H1 (cell line): ENCODE results near the gene DYNLT1. TPM values are rescaled to one million over a fixed set of nuclear protein-coding genes. Genes with fewer than 3 reads are reported as not detected.

Experiments
- CTCF ChIA-PET: fragments of 300-600 bp; sonication (Branson Sonifier 250); formaldehyde crosslinking; loops from one replicate; lab custom pipeline; 2021; ENCODE audit not compliant: partially characterized antibody; lab: Charles Lee
- POLR2A ChIA-PET: fragments of 300-600 bp; sonication (Branson Sonifier 250); formaldehyde crosslinking; loops from one replicate; lab custom pipeline; 2021; ENCODE audit warnings: inconsistent platforms; ENCODE audit not compliant: partially characterized antibody; lab: Charles Lee
- DNase-seq, 2 experiments: peaks; one replicate each; pipeline versions ENCODE4 v3.0.0 to v3.0.0-alpha.2; 2010 to 2022; ENCODE audit warnings: low spot score in 2 of 2, low read depth in 1 of 2, mixed read lengths in 1 of 2
- FAIRE-seq: peaks from 2 replicates; lab custom pipeline; 2011; peaks lifted over from hg19 to GRCh38; lab: Jason Lieb, UNC
- H2AFZ ChIP-seq: 2 replicates; pipeline ENCODE4 v1.8.1; 2012; ENCODE audit warnings: low read length, inconsistent platforms
- H2AK5ac ChIP-seq: 2 replicates; pipeline ENCODE4 v1.6.1; 2013; ENCODE audit warnings: low read depth, low read length
- H2BK120ac ChIP-seq: replicated peaks from 2 replicates; pipeline ENCODE3; 2013; ENCODE audit warnings: low read depth, low read length, inconsistent platforms
- H2BK12ac ChIP-seq: 2 replicates; pipeline ENCODE4 v1.6.1; 2013; ENCODE audit warnings: low read depth, low read length
- H2BK15ac ChIP-seq: 2 replicates; pipeline ENCODE4 v1.6.1; 2013; ENCODE audit warnings: low read length
- H2BK20ac ChIP-seq: 2 replicates; pipeline ENCODE4 v1.6.1; 2013; ENCODE audit warnings: low read length
- H2BK5ac ChIP-seq: 2 replicates; pipeline ENCODE4 v1.6.1; 2013; ENCODE audit warnings: low read depth, low read length
- H3K14ac ChIP-seq: 2 replicates; pipeline ENCODE4 v1.6.1; 2013; ENCODE audit warnings: inconsistent platforms; ENCODE audit not compliant: insufficient read length
- H3K18ac ChIP-seq: 2 replicates; pipeline ENCODE4 v1.6.1; 2013; ENCODE audit warnings: low read length; ENCODE audit errors: extremely low read depth
- H3K23ac ChIP-seq: 2 replicates; pipeline ENCODE4 v1.6.1; 2013; ENCODE audit warnings: inconsistent platforms; ENCODE audit not compliant: insufficient read length
- H3K23me2 ChIP-seq: 2 replicates; pipeline ENCODE4 v1.6.1; 2013; ENCODE audit warnings: low read depth, low read length
- H3K27ac ChIP-seq: 2 replicates; pipeline ENCODE4 v1.6.1; 2011; ENCODE audit warnings: low read depth, low read length, inconsistent platforms
- H3K27me3 ChIP-seq, 4 experiments: replicated peaks in 1 of 4; 1 replicate in 1 of 4; 2 replicates in 3 of 4; pipeline versions ENCODE4 v1.6.1 to v1.8.1; 2011 to 2013; ENCODE audit warnings: low read length in 3 of 4, mild to moderate bottlenecking in 3 of 4, inconsistent platforms in 2 of 4, mixed read lengths in 2 of 4, moderate library complexity in 1 of 4; ENCODE audit not compliant: control insufficient read depth in 3 of 4, insufficient read depth in 3 of 4; ENCODE audit errors: extremely low read depth in 1 of 4
- H3K36me3 ChIP-seq, 4 experiments: 2 replicates each; pipeline versions ENCODE4 v1.6.1 to v1.8.1; 2011 to 2013; ENCODE audit warnings: mild to moderate bottlenecking in 4 of 4, low read length in 3 of 4, moderate library complexity in 2 of 4, control low read depth in 1 of 4, inconsistent platforms in 1 of 4; ENCODE audit not compliant: insufficient read depth in 4 of 4, control insufficient read depth in 2 of 4
- H3K4ac ChIP-seq: replicated peaks from 2 replicates; pipeline ENCODE3; 2013; ENCODE audit warnings: low read length, low read depth, mixed read lengths, inconsistent platforms; ENCODE audit not compliant: insufficient read length
- H3K4me1 ChIP-seq, 4 experiments: replicated peaks in 1 of 4; 1 replicate in 1 of 4; 2 replicates in 3 of 4; pipeline versions ENCODE4 v1.6.1 to v1.8.1; 2011 to 2013; ENCODE audit warnings: low read length in 3 of 4, inconsistent platforms in 2 of 4, mixed read lengths in 1 of 4; ENCODE audit not compliant: insufficient read depth in 4 of 4, control insufficient read depth in 3 of 4
- H3K4me2 ChIP-seq, 2 experiments: 2 replicates each; pipeline versions ENCODE4 v1.6.1 to v1.8.1; 2011 to 2013; ENCODE audit warnings: low read depth in 2 of 2, low read length in 2 of 2, control low read depth in 1 of 2, inconsistent platforms in 1 of 2, mild to moderate bottlenecking in 1 of 2; ENCODE audit not compliant: insufficient read depth in 1 of 2
- H3K4me3 ChIP-seq, 4 experiments: fragments of 200-600, 300-600 bp in 1 of 4; sonication (generic), shearing (Covaris generic), sonication (Bioruptor Twin) in 1 of 4; 2 replicates each; pipeline versions ENCODE4 v1.5.1 to v1.8.1; 2011 to 2016; ENCODE audit warnings: low read length in 4 of 4, low read depth in 3 of 4, control low read depth in 2 of 4, inconsistent platforms in 2 of 4, mild to moderate bottlenecking in 2 of 4, mixed read lengths in 1 of 4, moderate library complexity in 1 of 4; ENCODE audit not compliant: insufficient read depth in 2 of 4; ENCODE audit errors: extremely low read depth in 1 of 4
- H3K56ac ChIP-seq: replicated peaks from 2 replicates; pipeline ENCODE3; 2013; ENCODE audit warnings: low read depth, mild to moderate bottlenecking, mixed read lengths, low read length, inconsistent platforms; ENCODE audit not compliant: insufficient read length
- H3K79me1 ChIP-seq: 2 replicates; pipeline ENCODE4 v1.6.1; 2013; ENCODE audit warnings: low read depth, low read length, control low read depth
- H3K79me2 ChIP-seq, 2 experiments: 2 replicates each; pipeline versions ENCODE4 v1.6.1 to v1.8.1; 2012 to 2013; ENCODE audit warnings: low read length in 2 of 2, mild to moderate bottlenecking in 2 of 2, inconsistent platforms in 1 of 2; ENCODE audit not compliant: insufficient read depth in 2 of 2, control insufficient read depth in 1 of 2
- H3K9ac ChIP-seq, 4 experiments: replicated peaks in 1 of 4; 1 replicate in 1 of 4; 2 replicates in 3 of 4; pipeline versions ENCODE4 v1.6.1 to v1.8.1; 2011 to 2013; ENCODE audit warnings: low read depth in 3 of 4, low read length in 3 of 4, control low read depth in 2 of 4, mild to moderate bottlenecking in 2 of 4, moderate library complexity in 2 of 4, inconsistent platforms in 1 of 4; ENCODE audit errors: extremely low read depth in 1 of 4
- H3K9me3 ChIP-seq, 2 experiments: 2 replicates each; pipeline versions ENCODE4 v1.6.1 to v1.8.1; 2012 to 2013; ENCODE audit warnings: mild to moderate bottlenecking in 2 of 2, moderate library complexity in 2 of 2, control low read depth in 1 of 2, inconsistent platforms in 1 of 2, low read depth in 1 of 2, low read length in 1 of 2, mixed read lengths in 1 of 2; ENCODE audit not compliant: insufficient read depth in 2 of 2
- H4K20me1 ChIP-seq, 2 experiments: replicated peaks in 1 of 2; 2 replicates each; pipeline versions ENCODE3 to v1.8.1; 2011 to 2013; ENCODE audit warnings: inconsistent platforms in 2 of 2, low read length in 2 of 2, mild to moderate bottlenecking in 1 of 2; ENCODE audit not compliant: insufficient read depth in 2 of 2, control insufficient read depth in 1 of 2
- H4K5ac ChIP-seq: 2 replicates; pipeline ENCODE4 v1.6.1; 2013; ENCODE audit warnings: low read length, low read depth, mixed read lengths, inconsistent platforms; ENCODE audit not compliant: insufficient read length
- H4K8ac ChIP-seq: 2 replicates; pipeline ENCODE4 v1.8.0; 2013; ENCODE audit warnings: mild to moderate bottlenecking, moderate library complexity, low read length, inconsistent platforms; ENCODE audit not compliant: insufficient read depth; ENCODE audit errors: extremely low read depth
- H4K91ac ChIP-seq: replicated peaks from 2 replicates; pipeline ENCODE3; 2013; ENCODE audit warnings: low read length, mixed read lengths, inconsistent platforms; ENCODE audit not compliant: insufficient read length
- BACH1 ChIP-seq: IDR thresholded peaks from 2 replicates; pipeline ENCODE4 v1.6.1; 2012; ENCODE audit warnings: low read length, improper control_type of control experiment
- CEBPB ChIP-seq: IDR thresholded peaks from 2 replicates; pipeline ENCODE4 v1.6.1; 2012; ENCODE audit warnings: low read depth, low read length
- GTF2F1 ChIP-seq: IDR thresholded peaks from 2 replicates; pipeline ENCODE4 v1.6.1; 2012; ENCODE audit warnings: low read depth, low read length, improper control_type of control experiment, borderline replicate concordance
- POLR2A ChIP-seq, 2 experiments: IDR thresholded peaks; 1 replicate in 1 of 2; 2 replicates in 1 of 2; pipeline ENCODE4 v1.6.1; 2011; ENCODE audit warnings: low read depth in 2 of 2, low read length in 2 of 2, mild to moderate bottlenecking in 2 of 2; ENCODE audit errors: control extremely low read depth in 1 of 2
- POU5F1 ChIP-seq: IDR thresholded peaks from 2 replicates; pipeline ENCODE4 v1.6.1; 2011; ENCODE audit warnings: low read depth, mild to moderate bottlenecking, low read length, moderate library complexity
- WGBS, 2 experiments: shearing (Covaris generic) in 1 of 2; methylation state at CpG; one replicate each; pipeline versions ENCODE4 v1.1.6 to v1.1.7; 2013 to 2015; ENCODE audit warnings: low lambda C conversion rate in 2 of 2, mixed read lengths in 2 of 2, inconsistent platforms in 1 of 2, low coverage in 1 of 2, missing lambda C conversion rate in 1 of 2; ENCODE audit not compliant: insufficient replicate concordance in 2 of 2, insufficient coverage in 1 of 2, insufficient read length in 1 of 2; ENCODE audit errors: extremely low coverage in 1 of 2, missing lambda C conversion rate in 1 of 2; 5-methylcytosine and 5-hydroxymethylcytosine counted together
- polyA plus RNA-seq, 7 experiments: library from polyadenylated mRNA; depleted of rRNA in 3 of 7; stranded (reverse) in 5 of 7; unstranded in 2 of 7; fragments of >200 nt in 5 of 7; fragments of 200-250 nt in 2 of 7; gene quantifications; 1 replicate in 5 of 7; 2 replicates in 1 of 7; 4 replicates in 1 of 7; pipeline versions ENCODE4 v1.2.1 to v1.2.3, GENCODE V29; 2011 to 2013; ENCODE audit warnings: missing spikeins in 2 of 7, mixed read lengths in 2 of 7
- total RNA-seq: library from RNA; stranded (reverse); fragmentation: NEBNext Ultra II Directional; extraction: Animal tissue kit (Norgen Biotek cat#: 25700); gene quantifications from 2 replicates; pipeline ENCODE4 v1.2.1, GENCODE V29; 2021

The DYNLT1 gene
- total and polyA plus RNA-seq, 2 of the 8 experiments (the other 6 are each of a cell fraction or from before 2014, with no cell fraction given), result 119 to 245 TPM

DNA sequence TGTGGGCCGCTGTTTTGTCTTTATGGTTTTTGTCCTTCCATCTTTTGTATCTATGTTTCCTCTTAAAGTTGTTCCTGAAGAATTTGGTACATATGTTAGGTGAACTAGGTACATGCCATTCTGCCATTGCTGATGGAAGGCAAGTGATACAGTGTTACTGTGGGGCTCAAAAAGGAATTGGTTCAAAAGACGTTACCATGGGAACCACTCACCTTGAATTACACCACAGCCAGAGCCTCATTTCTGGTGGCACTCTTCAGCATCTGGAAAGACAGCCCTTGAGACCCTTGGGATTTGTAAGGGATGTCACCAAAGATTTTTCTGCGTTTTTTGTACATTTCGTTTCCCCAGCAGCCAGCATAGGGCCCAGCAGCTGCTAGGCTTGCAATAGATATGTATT is 52.7 kb downstream of the DYNLT1 start:
- CTCF ChIA-PET, result interaction anchor here (0.6 to 1.5 kb wide), 4 partner anchors 12 to 460 kb away, joined by 3 to 4 read pairs (median 4); no protein-coding TSS in a partner anchor
- FAIRE-seq, result no peak

More for the DNA sequence above, 52.7 kb downstream of the DYNLT1 start:
- Histone ChIP-seq H3K4me2 (no peak overlapping the region), H3K27me3 (no peaks in the 10 kb centered on the region; a peak in 1 of 7 replicates), H2BK20ac (no peak overlapping the region), H2BK15ac (no peak overlapping the region)
- no peak for TF ChIP-seq POU5F1
- no peak for TF ChIP-seq POLR2A (IDR thresholded peaks at IDR 0.05; ENCODE audit: control extremely low read depth in 1 of 2, low read depth in 2 of 2, low read length in 2 of 2)
- TF ChIP-seq BACH1, result no peak
- TF ChIP-seq CEBPB, result no peak
- no peak for TF ChIP-seq GTF2F1
- TF ChIP-seq, all 59 proteins: peak for 0
- Histone ChIP-seq H3K4me1 (no peaks in the 10 kb centered on the region), H3K23ac (no peak overlapping the region), H2BK120ac (no peak overlapping the region), H4K91ac (no peak overlapping the region), H3K79me2 (no peaks in the 10 kb centered on the region), H4K5ac (no peak overlapping the region), H3K27ac (no peak overlapping the region), H3K18ac (no peak overlapping the region), H3K56ac (no peak overlapping the region), H3K9me3 (no peaks in the 10 kb centered on the region), H4K20me1 (peaks cover 4 to 5% of the 10 kb centered on the region in 2 experiments), H3K14ac (no peak overlapping the region), H2BK5ac (no peak overlapping the region), H2AK5ac (no peak overlapping the region), H4K8ac (no peak overlapping the region), H3K4me3 (no peak overlapping the region), H3K36me3 (peaks cover 20 to 52% (median 39%) of the 10 kb centered on the region in 4 experiments), H3K79me1 (no peaks in the 10 kb centered on the region; the same call in 1 of the 2 replicates), H3K4ac (no peak overlapping the region), H3K9ac (no peak overlapping the region), H3K23me2 (no peaks in the 10 kb centered on the region), H2AFZ (no peak overlapping the region), H2BK12ac (no peak overlapping the region)
- POLR2A ChIA-PET, result interaction anchor here (1.5 kb wide), 1 partner anchor 20 kb away, joined by 3 read pairs; no protein-coding TSS in a partner anchor
- WGBS, 2 experiments, result 80% methylated on average over 4 of the region's 4 CpGs; no CpG with 5 or more reads in 1 of the 2 experiments
- no peak for DNase-seq
